HS-5 (cell line): Measurements from ENCODE around the gene ZCCHC4.

Source experiments
- DNase-seq: peaks from one replicate; pipeline ENCODE4 v3.0.0-alpha.2; 2012; ENCODE audit warnings: low read depth

Gene ZCCHC4, protein sequence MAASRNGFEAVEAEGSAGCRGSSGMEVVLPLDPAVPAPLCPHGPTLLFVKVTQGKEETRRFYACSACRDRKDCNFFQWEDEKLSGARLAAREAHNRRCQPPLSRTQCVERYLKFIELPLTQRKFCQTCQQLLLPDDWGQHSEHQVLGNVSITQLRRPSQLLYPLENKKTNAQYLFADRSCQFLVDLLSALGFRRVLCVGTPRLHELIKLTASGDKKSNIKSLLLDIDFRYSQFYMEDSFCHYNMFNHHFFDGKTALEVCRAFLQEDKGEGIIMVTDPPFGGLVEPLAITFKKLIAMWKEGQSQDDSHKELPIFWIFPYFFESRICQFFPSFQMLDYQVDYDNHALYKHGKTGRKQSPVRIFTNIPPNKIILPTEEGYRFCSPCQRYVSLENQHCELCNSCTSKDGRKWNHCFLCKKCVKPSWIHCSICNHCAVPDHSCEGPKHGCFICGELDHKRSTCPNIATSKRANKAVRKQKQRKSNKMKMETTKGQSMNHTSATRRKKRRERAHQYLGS

DNA sequence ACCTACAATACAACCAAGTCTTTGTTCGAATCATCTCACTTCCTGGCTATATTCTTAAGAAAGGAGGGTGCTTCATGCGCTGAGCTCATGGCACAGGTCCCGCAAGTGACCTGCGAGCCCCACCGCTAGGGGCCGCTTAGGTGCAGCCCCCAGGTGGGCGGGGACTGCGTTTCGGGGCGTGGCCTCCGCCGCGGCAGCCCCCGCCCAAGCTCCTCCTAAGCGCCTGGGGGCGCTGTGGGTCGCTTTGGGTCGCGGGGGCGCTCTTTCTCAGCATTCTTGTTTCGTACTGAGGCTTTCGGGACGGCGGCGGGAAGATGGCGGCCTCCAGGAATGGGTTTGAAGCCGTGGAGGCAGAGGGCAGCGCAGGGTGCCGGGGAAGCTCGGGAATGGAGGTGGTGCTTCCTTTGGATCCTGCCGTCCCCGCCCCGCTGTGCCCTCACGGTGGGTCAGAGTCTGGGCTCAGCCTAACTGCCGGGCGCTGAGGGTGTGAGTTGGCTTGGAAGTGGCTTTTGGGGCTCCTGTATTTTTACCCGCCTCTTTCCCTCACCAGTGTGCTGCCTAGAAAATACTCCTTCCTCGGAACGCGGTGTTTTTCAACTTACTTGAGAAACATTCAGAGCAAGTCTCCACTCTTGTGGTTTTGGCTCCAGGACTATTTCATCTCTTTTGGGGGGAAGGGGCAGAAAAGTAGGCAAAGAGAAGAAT, at the start of gene ZCCHC4:
Gene ZCCHC4, plus strand, starts transcription at position 279 of the 705 bp plus-strand sequence. Its CDS starts 36 bp downstream, at position 315.
- peak; percentile 79 for DNase-seq

DNA sequence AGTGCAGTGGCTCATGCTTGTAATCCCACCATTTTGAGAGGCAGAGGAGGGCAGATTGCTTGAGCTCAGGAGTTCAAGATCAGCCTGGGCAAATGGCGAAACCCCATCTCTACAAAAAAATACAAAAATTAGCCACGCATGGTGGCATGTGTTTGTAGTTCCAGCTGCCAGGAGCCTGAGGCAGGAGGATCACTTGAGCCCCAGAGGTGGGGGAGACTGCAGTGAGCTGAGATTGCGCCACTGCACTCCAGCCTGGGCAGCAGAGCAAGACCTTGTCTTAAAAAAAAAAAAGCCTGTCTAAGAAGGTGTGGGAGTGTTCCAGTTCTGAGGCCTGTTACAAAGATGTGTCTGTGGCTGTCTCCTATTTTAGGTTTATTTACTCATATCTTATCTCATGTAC, 40.7 kb upstream of the ZCCHC4 start:
- no peak for DNase-seq

DNA sequence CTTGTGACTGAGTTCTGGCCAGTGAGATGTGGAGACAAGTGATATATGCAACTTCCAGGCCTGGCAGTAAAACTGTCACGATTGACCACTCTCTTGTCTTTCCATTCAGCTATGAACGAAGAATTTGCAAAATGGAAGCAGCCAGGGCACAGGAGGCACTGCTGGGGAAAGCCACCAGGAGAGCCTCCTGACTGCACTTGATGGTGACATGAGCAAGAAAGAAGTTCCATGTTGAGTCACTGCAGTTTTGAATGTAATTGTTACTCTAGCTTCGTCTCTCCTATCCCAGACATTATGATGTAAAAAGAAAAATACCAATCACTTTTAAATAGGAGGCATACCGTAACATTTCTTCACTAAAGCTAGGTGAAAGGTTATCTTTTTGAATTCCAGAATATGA, 32.4 kb upstream of the ZCCHC4 start:
- DNase-seq = no peak

DNA sequence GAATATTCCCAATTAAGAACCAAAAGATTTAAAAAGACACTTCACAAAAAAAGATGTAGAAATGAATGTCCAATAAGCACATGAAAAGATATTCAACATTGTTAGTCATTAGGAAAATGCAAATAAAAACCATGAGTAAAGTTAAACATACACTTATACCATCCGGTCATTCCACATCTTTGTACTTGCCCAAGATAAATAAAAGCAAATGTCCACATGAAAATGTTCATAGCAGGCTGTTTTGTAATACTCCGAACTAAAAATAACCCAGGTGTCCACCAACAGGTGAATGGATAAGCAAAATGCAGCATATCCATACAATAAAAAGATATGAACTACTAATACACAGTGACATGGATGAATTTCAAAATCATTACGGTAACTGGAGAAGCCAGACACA, 28.6 kb upstream of the ZCCHC4 start:
- no peak for DNase-seq

DNA sequence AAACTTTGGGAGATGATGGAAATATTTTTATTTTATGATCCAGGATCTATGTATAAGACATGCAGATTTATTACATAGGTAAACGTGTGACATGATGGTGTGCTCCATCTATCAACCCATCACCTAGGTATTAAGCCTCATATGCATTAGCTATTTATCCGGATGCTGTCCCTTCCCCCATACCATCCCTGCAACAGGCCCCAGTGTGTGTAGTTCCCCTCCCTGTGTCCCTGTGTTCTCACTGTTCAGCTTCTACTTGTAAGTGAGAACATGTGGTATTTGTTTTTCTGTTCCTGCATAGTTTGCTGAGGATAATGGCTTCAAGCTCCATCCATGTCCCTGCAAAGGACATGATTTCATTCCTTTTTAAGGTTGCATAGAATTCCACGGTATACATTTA, 28.1 kb upstream of the ZCCHC4 start:
- DNase-seq = no peak

DNA sequence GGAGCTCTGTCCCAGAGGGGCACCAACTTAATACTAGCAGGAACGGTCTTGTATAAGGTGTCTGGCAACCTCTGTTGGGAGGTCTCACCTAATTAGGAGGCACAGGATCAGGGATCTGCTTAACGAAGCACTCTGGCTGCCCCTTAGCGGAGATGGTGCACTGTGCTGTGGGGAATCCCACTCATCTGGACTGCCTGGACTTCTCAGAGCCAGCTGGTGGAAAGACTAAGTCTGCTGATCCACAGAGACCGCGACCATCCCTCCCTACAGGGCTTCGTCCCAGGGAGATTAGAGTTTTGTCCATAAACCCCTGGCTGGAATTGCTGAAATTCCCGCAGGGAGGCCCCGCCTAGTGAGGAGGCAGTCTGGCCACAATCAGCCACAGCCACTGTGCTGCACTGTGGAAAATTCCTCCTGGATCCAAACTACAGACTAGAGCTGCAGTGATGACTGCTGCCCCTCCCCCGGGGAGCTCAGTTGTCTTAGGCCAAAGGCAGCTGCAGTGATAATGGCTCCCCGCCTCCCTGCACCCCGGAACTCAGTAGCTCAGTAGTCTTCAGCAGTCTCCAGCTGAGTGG, 22.0 kb upstream of the ZCCHC4 start:
- no peak for DNase-seq

DNA sequence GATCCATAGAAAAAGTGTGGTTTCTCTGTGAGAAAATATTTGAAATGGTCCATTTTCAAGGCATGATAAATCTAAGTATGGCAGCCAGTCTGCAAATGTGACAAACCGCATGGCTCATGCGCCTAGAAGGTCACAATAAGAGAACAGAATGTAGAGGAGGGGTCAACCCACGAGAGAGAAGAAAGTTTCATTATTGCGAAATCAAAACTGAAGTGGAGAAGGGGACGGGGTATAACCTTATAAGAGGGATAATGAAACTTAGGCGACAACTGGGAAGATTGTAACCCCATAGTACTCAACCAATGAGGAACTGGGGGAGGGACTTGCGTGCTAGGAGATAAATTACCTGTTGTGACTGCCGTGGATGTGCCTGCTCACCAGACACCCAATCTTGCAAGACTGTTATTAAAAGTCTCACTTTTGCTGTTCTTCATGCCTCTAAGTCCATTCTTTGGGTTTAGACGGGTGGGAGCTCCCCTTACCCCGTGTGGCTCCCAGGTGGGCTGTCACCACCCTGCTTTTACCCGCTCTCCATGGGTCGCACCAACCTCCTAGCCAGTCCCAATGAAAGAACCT, 21.3 kb upstream of the ZCCHC4 start:
- DNase-seq = no peak

DNA sequence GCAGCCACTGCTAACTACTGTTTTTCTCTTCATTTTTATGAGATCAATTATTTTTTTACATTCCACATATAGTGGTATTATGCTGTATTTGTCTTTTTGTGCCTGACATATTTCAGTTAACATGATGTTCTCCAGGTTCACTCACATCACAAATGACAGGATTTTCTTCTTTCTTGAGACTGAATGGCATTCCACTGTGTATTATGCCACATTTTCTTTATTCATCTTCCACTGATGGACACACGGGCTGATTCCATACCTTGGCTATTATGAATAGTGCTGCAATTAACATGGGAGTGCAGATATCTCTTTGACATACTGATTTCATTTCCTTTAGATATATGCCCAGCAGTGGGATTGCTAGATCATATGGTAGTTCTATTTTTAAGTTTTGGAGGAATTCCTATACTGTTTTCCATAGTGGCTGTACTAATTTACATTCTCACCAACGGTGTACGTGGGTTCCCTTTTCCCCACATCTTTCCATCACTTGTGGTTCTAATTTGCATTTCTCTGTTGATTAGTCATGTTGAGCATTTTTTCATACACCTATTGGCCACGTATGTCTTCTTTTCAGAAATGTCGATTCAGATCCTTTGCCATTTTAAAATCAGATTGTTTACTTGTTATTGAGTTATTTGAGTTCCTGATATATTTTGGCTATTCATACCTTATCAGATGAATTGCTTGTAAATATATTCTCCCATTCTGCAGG, 14.9 kb upstream of the ZCCHC4 start:
- DNase-seq = no peak

DNA sequence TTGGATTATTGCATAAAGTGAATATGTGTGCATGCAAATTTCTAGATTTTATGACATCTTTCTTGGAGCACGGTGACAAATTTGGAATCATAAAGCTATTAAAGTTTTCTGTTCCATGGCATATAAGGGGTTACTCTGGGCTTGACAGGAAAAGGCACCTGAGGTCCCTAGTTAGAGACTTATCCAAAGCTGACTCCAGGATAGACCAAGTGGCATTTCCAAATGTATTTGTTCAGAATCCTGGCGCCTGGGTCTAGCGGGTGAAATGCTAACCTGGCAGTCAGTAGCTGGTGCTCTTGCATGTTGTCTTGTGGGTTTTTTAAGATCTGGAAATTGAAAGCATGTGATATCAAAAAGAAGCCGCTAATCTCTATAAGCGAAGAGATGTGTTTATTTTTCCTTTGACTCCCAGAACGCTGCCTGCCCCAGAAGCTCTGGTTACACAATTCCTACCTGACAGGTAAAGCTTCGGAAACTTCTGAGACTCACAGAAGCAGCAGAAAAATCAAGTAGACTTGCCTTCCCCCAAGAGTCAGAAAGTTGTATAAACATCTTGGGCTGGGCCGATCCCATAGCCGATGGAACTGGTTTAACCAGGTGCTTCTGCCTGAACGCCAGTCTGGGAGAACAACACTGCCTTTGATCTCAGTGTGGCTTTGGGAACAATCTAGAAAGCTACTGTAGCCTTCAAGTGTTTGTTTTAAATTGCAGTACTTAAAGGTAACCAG, 12.9 kb upstream of the ZCCHC4 start:
- DNase-seq = no peak

DNA sequence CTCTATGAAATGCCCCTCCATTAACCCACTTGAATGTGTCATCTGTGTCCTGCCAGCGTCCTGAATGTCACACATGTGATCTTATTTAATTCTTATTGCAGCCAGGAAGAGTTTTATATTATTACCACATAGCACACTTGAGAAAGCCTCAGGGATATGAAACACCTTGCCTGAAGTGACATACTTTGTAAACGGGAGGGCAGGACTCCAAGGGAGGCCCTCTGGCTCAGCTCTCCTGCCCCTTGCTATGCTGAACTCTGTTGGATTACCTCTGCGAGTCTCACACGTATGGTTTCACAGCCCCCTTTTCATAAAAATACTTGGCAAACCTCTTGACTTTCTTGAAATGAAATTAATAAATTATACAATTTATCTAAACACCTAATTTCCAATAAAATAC, 11.1 kb upstream of the ZCCHC4 start:
- no peak for DNase-seq

DNA sequence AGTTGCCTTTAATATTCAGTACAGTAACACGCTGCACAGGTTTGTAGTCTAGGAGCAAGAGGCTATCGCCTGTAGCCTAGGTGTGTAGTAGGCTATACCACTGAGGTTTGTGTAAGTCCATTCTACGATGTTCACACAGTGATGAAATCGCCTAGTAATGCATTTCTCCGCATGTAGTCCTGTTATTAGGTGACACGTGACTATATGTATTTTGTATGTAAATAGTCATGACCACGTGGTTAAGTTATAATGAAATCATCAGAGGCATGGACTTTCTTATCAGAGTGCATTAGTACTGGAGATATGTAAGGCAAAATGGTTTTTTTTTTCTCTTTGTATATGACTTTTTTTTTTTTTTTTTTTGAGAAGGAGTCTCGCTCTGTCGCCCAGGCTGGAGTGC, 9.9 kb upstream of the ZCCHC4 start:
- DNase-seq = no peak

DNA sequence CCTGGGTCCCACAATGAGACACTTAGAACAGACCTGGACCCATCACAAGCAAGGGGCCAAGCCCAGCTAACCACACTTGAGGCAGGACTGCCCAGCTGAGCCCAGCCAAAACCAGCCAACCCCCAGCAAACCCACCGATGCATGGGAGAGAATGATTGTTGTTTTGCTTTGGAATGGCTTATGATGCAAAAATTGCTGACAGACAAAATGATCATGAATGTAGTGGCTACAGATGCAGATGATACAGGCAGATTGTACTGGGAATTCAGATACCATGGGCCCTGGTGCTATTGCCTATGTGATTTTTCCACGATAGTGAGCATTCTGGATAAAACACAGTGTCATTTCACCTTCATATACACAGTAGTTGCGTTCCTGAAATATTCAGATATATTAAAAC, 9.0 kb upstream of the ZCCHC4 start:
- no peak for DNase-seq

DNA sequence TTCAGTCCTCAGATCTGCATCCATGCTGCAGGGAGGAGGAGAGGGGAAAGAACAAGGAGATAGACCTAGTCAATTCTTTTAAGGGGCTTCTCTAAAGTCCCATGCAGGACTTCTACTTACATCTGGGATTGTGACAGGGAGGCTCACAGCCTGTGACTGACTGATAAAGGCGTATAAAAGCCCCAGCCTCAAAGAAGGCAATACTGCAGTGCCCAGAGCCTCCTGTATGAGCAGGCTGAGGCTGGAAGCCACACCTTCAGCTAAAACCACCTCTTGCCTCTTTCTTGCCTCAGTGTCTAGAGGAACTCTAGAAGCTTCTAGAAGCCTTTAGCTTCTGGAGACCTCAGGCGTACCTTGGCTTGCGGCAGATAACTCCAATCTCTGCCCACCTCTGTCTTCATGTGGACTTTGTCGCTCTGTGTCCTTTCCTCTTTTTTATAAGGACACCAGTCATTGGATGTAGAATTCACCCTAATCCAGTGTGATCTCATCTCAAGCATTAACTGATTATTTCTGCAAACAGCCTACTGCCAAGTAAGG, 6.0 kb upstream of the ZCCHC4 start:
- DNase-seq = no peak

DNA sequence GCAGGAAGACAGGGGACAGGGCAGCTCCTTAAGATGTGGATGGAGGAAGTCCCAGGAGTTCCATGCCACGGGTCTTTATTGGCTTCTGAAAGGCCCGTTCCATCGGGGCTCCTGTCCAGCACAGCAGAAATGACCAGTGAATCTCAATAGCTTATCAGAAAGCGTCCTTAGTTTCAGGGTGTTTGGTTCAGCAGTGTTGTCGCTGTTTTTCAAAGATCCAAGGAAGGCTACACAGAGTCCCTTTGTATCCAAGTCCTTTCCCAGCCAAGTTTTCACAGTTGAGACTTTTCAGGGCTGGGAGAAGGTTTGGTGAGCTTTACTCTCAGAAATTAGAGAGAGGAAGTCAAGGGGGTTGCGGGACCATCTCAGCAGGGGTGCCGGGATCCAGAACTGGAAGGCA, 5.0 kb upstream of the ZCCHC4 start:
- no peak for DNase-seq

DNA sequence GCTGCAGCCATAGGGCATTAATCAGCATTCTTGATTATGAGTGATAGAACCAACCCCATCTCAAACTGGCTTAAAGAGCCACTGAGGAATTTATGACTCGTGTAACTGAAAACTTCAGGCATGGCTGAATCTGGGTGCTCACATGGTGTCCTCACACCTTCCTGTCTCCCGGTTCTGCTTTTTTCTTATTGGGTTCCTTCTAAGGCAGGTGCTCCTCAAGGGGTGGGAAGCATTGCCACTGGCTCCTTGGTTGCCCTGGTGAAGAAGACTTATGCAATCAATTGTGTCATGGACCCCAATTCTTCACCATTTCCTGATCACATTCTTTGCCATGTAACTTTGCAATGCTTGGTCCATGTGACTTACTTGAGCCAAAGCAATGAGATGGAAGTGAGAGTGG, 4.3 kb upstream of the ZCCHC4 start:
- DNase-seq = no peak

DNA sequence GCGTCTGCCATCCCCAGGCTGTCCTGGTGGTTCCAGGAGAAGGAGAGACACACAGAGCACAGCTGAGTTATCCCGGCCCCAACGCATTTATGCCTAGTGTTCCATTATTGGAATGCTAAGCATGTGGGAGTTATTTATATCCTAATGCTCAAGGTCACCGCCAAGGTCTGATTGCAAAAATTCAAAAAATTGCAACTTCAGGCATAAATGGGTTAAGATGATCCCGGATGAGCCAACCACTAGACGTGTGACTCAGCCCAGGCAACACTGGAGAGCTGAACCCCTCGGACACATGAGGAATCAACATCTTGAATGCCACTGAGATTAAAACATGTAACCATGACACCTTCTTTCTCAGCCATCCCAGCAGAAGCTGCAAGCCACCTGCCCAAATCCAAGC, 3.8 kb upstream of the ZCCHC4 start:
- no peak for DNase-seq

DNA sequence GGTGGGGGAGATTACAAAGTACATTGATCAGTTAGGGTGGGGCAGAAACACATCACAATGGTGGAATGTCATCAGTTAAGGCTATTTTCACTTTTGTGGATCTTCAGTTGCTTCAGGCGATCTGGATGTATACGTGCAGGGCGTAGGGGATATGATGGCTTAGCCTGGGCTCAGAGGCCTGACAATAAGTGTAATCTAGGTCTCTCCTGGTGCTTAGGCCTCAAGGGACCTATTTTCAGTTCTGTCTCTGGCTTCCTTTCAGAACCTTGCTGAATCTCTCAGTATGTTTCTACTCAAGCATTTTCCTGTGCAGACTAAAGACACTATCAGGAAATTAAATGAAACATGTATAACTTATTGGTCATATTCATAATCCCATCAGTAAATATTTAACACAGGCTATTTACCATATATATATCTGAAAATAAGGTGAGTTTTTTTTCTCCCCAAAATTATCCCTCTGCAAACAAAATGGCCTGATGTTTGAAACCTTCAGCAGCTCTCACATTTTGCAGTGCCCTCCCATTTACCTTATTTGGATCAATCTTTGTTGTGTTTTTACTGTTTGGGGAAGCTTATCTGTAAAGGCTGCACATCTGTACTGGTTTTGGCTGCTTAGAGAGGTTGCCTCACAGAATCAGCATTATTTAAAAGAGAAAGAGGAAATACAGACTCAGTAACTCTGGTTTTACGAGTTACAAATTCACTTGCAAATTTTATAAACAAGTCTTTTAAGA, 2.3 kb upstream of the ZCCHC4 start:
- no peak for DNase-seq

DNA sequence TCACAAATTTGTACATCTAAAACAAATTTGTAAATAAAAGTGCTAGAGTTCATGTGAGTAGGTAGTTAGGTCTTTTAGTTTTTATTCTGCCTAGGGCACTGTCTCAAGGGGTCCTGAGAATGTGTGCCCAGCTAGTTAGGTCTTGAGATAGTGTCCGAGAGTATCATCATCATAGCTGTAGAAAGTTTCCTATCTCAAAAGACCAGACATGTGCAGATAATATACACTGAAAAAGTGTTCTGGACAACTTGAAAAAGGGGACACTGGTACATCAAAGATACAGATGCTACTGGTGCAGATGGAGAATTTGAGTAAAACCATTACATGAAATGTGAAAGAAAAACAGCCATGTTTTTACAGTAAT, 1.8 kb upstream of the ZCCHC4 start:
- no peak for DNase-seq

DNA sequence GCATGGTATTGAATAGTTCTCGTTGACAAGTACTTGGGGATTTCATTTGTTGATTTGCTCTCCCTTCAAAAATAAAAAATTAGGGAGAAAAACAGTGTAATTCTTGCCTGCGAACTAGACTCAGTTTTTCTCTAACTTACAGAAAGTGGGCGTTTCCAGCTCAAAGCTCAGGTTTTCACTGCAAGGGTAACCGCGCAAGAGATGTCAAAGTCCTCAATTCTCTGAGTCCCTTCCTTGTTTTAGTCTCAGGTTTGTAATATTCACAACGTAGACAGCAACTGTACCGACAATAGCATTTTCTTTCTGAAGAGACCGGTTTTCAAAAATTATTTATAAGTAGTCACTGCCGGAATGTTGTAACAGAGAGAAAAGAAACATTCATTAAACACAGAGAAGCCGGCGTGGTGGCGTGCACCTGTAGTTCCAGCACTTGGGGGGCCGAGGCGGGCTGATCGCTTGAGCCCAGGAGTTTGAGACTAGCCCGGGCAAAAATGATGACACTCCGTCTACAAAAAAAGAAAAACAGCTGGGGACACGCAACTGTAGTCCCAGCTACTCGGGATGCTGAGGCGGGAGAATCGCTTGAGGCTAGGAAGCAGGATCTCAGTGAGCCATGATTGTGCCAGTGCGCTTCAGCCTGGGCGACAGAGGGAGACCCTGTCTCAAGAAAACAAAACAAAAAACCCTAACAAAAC, 774 bp downstream of the ZCCHC4 start:
- DNase-seq = no peak

DNA sequence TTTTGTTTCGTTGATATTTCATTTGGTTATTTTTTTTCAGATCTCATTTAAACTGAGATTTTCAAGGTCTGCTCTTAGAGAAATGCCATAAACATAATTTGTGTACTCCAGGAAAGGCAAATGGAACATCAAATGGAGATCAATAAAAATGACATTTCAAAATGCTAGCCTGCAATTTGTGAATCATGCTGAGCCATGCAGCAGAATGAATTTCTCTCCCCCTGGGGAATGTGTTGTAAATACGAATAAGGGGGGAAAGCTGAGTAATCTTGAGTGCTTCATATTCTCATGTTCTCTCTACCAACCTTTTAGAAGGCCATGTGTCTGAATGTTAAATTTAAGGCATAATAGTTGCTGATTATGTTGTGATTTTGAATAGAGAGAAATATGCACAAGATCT, 7.8 kb downstream of the ZCCHC4 start:
- DNase-seq = peak; percentile 67
